ACC112 (cell line): ENCODE measurements around the gene CDYL.

Experiments
- H2AFZ ChIP-seq: fragments of 200-600 bp; sonication (generic); one replicate; pipeline ENCODE4 v1.6.0; 2017; ENCODE audit warnings: antibody characterized with exemption, low read length; ENCODE audit not compliant: unreplicated experiment
- H3K27ac ChIP-seq: fragments of 200-600 bp; sonication (generic); 2 replicates; pipeline ENCODE4 v1.5.1; 2014; ENCODE audit warnings: low read depth, mild to moderate bottlenecking, antibody characterized with exemption, low read length, moderate library complexity
- H3K27me3 ChIP-seq: fragments of 200-600 bp; sonication (generic); 2 replicates; pipeline ENCODE4 v1.6.1; 2014; ENCODE audit warnings: mild to moderate bottlenecking, antibody characterized with exemption, low read length, moderate library complexity, mixed read lengths; ENCODE audit not compliant: insufficient read depth
- H3K36me3 ChIP-seq: fragments of 200-600 bp; sonication (generic); 2 replicates; pipeline ENCODE4 v1.6.1; 2016; ENCODE audit warnings: mild to moderate bottlenecking, antibody characterized with exemption, low read length, moderate library complexity, mixed read lengths; ENCODE audit not compliant: insufficient read depth
- H3K4me1 ChIP-seq: fragments of 200-600 bp; sonication (generic); one replicate; pipeline ENCODE4 v1.6.1; 2016; ENCODE audit warnings: low read length, mixed read lengths; ENCODE audit not compliant: insufficient read depth, unreplicated experiment, control insufficient read depth
- H3K4me3 ChIP-seq: fragments of 200-600 bp; sonication (generic); 2 replicates; pipeline ENCODE4 v1.5.1; 2014; ENCODE audit warnings: mild to moderate bottlenecking, low read depth, low read length
- H3K79me2 ChIP-seq: fragments of 200-600 bp; sonication (generic); one replicate; pipeline ENCODE4 v1.6.0; 2016; ENCODE audit warnings: low read length; ENCODE audit not compliant: control insufficient read depth, unreplicated experiment, insufficient read depth

The CDYL gene, protein sequence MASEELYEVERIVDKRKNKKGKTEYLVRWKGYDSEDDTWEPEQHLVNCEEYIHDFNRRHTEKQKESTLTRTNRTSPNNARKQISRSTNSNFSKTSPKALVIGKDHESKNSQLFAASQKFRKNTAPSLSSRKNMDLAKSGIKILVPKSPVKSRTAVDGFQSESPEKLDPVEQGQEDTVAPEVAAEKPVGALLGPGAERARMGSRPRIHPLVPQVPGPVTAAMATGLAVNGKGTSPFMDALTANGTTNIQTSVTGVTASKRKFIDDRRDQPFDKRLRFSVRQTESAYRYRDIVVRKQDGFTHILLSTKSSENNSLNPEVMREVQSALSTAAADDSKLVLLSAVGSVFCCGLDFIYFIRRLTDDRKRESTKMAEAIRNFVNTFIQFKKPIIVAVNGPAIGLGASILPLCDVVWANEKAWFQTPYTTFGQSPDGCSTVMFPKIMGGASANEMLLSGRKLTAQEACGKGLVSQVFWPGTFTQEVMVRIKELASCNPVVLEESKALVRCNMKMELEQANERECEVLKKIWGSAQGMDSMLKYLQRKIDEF

DNA sequence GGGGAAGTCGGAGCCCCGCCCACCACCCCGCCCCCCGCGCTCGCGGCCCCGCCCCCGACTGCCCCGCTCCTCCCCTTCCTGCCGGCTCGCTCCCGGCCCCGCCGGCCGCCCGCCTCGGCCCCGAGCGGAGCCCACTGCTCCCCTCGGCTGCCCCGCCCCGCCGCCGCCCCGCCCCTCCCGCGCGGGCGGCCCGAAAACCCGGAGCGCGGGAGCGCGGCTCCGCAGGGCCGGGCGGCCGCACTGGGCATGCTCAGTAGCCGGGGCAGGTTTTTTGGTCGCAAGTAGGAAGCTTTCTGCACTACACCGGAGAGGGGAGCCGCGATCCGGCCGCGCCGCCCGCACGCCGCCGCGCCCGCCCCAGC is at the start of gene CDYL:
Gene CDYL, plus strand, starts transcription at position 274 of the 362 bp plus-strand sequence. CDS start 380 bp downstream, outside the sequence.
- Histone ChIP-seq H3K36me3 (no peaks in the 10 kb centered on the region), H3K27me3 (peaks cover 9% of the 10 kb centered on the region; the same call in 1 of the 2 replicates), H3K27ac (peak within 1 kb of the TSS; percentile 43; the same call in 1 of the 2 replicates), H3K79me2 (peaks cover 41% of the 10 kb centered on the region), H3K4me1 (peaks cover 10% of the 10 kb centered on the region), H2AFZ (peak within 1 kb of the TSS; percentile 83), H3K4me3 (peak within 1 kb of the TSS; percentile 90)

DNA sequence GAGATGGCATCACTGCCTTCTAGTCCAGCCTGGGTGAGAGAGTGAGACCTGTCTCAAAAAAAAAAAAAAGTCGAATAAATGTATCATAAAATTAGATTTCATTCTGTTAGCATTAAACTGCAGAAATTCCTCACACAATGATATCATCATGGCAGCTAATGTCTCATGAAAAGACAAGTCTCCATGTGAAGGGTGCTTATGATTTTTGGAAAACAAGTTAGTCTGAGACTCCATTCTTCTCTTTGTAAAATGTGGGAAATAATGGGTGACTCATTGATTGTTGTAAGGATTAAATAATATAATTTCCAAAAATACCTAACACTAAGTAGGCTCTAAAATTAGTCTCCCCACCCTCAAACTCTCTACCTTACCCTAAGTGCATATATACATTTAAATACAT is 49.6 kb upstream of the CDYL start:
- no peak overlapping the region for H3K27ac ChIP-seq
- H3K79me2 ChIP-seq = no peaks in the 10 kb centered on the region
- no peak overlapping the region for H3K4me3 ChIP-seq
- no peaks in the 10 kb centered on the region for H3K36me3 ChIP-seq
- H2AFZ ChIP-seq = no peak overlapping the region
- no peaks in the 10 kb centered on the region for H3K27me3 ChIP-seq
- H3K4me1 ChIP-seq = no peaks in the 10 kb centered on the region

DNA sequence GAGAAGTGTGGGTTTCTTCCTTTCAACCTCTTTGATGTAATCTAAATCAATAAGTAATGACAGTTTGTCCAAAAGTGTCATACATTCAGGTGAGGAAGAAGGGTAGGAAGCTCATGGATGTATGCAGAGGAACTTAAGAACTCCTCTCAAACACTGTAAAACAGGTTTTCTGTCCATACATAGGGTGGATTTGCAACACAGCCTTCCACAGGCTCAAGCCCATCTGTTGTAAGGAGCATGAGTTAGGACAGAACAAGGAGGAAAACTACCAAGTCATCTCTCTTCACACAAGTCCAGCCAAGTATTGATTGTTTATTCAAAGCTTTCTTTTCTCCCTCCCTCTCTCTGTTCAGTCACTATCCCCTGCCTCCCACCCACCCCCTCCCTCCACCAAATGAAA is 49.0 kb upstream of the CDYL start:
- Histone ChIP-seq H3K27me3 (no peaks in the 10 kb centered on the region), H3K4me1 (no peaks in the 10 kb centered on the region), H3K4me3 (no peak overlapping the region), H3K36me3 (no peaks in the 10 kb centered on the region), H3K79me2 (no peaks in the 10 kb centered on the region), H3K27ac (no peak overlapping the region), H2AFZ (no peak overlapping the region)

DNA sequence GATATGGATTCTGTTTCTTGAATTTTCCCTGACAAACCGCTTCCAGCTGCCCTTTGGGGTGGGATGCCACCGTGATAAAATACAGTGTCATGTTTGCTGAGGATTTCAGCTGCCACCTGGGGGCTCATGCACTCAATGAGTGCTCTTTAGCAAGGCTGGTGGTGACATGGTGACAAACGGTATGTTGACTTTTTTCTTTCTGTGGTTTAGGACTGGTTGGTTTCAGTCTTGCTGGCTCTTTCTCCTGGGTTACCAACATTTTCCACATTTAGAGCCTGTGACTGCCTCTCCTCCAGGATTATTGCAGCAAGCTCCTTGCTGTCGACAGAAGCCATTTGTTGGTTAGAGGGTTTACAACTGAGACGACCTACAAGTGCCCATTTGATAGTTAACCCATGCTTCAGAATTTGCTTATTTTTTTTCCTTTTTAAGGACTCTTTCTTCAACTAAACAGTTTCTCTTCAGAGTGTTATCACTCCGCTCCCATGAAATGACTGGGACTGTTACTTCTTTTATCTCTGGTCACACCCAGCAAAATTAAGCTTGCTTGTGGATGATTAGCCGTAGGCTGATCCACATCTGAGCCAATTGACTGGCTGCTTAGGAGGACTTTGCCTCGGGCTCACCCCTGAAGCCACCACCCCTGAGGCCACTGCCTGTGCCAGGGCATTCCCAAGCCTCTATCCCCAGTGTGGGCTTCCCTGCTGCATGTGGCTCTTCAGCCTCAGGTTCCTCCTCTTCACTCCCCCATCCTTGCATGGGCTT is 48.4 kb upstream of the CDYL start:
- Histone ChIP-seq H2AFZ (no peak overlapping the region), H3K4me3 (no peak overlapping the region), H3K4me1 (no peaks in the 10 kb centered on the region), H3K36me3 (no peaks in the 10 kb centered on the region), H3K27me3 (no peaks in the 10 kb centered on the region), H3K79me2 (no peaks in the 10 kb centered on the region), H3K27ac (no peak overlapping the region)

DNA sequence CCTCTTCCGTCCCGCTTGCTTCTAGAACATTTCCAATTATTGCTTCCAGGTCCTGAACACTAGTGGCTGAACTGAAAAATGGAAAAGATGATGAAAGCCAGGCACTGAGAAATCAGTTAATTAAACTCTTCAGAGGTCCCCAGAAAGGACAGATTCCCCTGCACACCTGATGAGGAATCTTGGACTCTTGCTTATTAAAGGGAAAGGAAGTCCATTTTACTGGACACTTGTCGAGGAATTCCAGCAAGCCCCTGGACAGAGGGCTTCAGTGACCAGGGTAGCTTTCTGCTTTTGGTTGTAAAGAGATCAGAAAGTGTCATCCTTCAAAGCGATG is 47.8 kb upstream of the CDYL start:
- no peaks in the 10 kb centered on the region for H3K79me2 ChIP-seq
- H3K36me3 ChIP-seq = no peaks in the 10 kb centered on the region
- H3K27me3 ChIP-seq = no peaks in the 10 kb centered on the region
- no peak overlapping the region for H3K4me3 ChIP-seq
- no peak overlapping the region for H2AFZ ChIP-seq
- peaks cover 4% of the 10 kb centered on the region for H3K4me1 ChIP-seq
- H3K27ac ChIP-seq = no peak overlapping the region

DNA sequence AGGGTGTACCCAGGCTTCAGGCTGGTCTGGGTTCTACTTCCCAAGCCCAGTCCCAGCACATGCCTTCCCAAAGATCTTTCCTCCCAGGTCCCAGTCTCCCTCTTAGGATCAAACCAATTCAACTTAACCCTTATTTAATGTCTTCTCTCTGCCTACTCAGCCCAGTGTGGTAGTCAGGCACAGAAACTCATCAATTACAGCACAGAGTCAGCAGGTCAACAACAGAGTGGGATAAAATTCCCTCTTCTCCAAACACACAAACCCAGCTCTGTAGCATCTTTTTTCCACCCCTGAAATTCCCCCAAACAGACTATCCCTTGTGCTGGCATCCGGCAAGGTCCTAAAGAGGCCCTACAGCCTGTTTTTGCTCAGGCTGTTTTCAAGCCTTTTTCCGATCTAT is 47.3 kb upstream of the CDYL start:
- no peak overlapping the region for H3K4me3 ChIP-seq
- H2AFZ ChIP-seq = no peak overlapping the region
- no peaks in the 10 kb centered on the region for H3K36me3 ChIP-seq
- peaks cover 9% of the 10 kb centered on the region for H3K4me1 ChIP-seq
- H3K27ac ChIP-seq = no peak overlapping the region
- H3K79me2 ChIP-seq = no peaks in the 10 kb centered on the region
- H3K27me3 ChIP-seq = no peaks in the 10 kb centered on the region

DNA sequence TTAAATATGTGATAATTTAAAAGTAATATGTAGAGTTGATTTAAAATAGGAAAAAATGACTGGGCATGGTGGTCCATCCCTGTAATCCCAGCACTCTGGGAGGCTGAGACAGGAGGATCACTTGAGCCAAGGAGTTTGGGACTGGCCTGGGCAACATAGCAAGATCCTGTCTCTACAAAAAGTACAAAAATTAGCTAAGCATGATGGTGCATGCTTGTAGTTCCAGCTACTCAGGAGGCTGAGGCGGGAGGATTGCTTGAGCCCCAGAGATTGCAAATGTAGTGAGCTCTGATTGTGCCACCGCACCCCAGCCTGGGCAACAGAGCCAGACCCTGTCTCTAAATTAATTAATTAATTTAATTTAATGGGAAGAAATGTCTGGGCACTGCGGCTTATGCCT is 44.2 kb upstream of the CDYL start:
- no peaks in the 10 kb centered on the region for H3K36me3 ChIP-seq
- no peak overlapping the region for H2AFZ ChIP-seq
- H3K4me3 ChIP-seq = no peak overlapping the region
- no peaks in the 10 kb centered on the region for H3K27me3 ChIP-seq
- H3K79me2 ChIP-seq = no peaks in the 10 kb centered on the region
- H3K27ac ChIP-seq = no peak overlapping the region
- H3K4me1 ChIP-seq = peaks cover 18% of the 10 kb centered on the region

DNA sequence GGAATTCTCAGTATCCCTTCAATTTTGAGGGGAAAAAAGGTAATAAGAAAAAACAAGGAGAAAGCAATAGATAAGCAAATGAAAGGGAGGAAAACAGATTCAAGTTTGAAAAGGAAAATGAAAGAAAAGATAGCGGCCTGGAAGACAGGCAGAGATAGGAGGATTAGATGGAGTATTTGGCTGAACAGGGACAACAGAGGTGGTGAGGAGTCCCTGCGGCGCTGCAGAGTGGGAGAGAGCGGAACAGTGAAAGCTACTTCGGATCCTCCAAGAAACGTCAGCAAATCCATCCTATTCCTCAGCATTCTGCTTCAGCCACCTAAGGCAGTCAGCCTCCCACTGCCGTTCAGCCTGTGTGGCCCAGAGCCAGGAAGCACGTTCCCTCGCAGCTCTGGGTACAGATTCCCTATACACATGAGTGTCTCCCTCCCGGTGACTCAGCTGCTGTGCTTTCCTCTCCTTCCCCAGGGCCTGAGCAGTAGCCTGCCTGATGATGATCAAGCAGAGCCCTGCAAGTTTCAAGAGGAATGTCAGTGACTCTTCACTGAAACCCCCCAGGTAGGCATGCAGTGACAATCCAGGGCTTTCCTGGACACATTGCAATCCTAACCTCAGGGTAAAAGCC is 43.4 kb upstream of the CDYL start:
- Histone ChIP-seq H3K79me2 (no peaks in the 10 kb centered on the region), H3K36me3 (no peaks in the 10 kb centered on the region), H3K27me3 (no peaks in the 10 kb centered on the region), H3K4me1 (peaks cover 18% of the 10 kb centered on the region), H3K4me3 (peak overlapping the region; percentile 73), H2AFZ (peak overlapping the region; percentile 47), H3K27ac (peak overlapping the region; percentile 62)

DNA sequence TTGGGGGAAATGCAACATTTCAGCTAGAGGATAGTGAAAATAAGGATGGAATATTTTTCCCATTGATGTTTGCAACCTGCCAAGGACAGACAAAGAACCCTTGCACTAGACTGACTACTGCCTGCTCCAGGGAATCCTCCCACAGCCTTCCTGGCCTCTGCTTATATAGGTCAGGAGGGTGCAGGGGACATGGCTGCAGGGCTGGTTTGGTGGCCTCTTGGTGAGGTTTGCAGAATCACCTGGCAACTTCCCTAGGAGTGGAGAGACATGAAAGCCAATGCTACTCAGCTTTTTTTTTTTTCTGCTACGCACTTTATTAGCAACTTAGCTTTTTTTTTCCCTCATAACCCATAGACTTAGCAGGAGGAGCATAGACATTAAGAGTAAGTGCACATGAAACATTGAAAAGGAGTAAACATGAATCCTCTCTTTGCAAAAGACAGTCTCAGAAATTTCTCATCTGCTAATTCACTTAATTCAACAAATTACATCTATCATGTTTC is 39.8 kb upstream of the CDYL start:
- no peak overlapping the region for H2AFZ ChIP-seq
- no peaks in the 10 kb centered on the region for H3K36me3 ChIP-seq
- H3K4me1 ChIP-seq = peaks cover 18% of the 10 kb centered on the region
- H3K79me2 ChIP-seq = no peaks in the 10 kb centered on the region
- no peak overlapping the region for H3K4me3 ChIP-seq
- no peaks in the 10 kb centered on the region for H3K27me3 ChIP-seq
- no peak overlapping the region for H3K27ac ChIP-seq

DNA sequence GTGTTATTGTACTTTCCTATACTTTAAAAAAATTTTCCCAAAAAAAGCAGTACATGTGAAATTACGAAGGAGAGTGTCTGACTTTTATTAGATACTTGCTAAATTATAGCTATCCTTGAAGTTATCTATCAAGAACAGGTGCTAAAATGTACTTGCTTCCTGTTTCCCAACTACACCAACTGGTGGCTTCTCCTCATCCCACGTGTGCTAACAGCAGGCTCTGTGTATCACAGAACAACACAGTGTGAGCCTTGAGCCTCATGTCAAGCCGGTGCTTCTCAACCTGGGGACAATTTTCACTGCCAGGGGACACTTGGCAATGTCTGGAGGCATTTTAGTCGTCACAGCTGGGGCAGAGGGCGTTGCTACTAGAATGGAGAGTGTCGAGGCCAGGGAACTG is 36.2 kb upstream of the CDYL start:
- no peaks in the 10 kb centered on the region for H3K36me3 ChIP-seq

More for the DNA sequence above, 36.2 kb upstream of the CDYL start:
- Histone ChIP-seq H3K27me3 (no peaks in the 10 kb centered on the region), H3K4me3 (no peak overlapping the region), H2AFZ (no peak overlapping the region), H3K4me1 (no peaks in the 10 kb centered on the region), H3K27ac (no peak overlapping the region), H3K79me2 (no peaks in the 10 kb centered on the region)
